Eye (tissue), 1 donor: ENCODE results near the gene TPRKB.
"Not testable (repeated sequence)": the region's sequence is repeated elsewhere in the genome, so short reads cannot be mapped to it uniquely, and the experiment has no call there.

Experiments used
- DNase-seq: peaks from one replicate; pipeline ENCODE4 v3.0.0-alpha.2; 2015

The TPRKB gene

GRCh38 chr2:73736855-73737779 is at the start of gene TPRKB:
Gene TPRKB, minus strand, starts transcription at chr2:73737345. Its CDS starts 2,776 bp downstream, at chr2:73734569.
- peak; percentile 99 for DNase-seq

- DNase-seq: not testable (repeated sequence)
Measured at GRCh38 chr2:73783883-73784282, 46.7 kb upstream of the TPRKB start, which contains the start of gene C2orf78. Gene C2orf78, plus strand, starts transcription at chr2:73784183. Its CDS starts 127 bp downstream, at chr2:73784310.

GRCh38 chr2:73783402-73783801 is 46.3 kb upstream of the TPRKB start:
- DNase-seq: not testable (repeated sequence)

DNA sequence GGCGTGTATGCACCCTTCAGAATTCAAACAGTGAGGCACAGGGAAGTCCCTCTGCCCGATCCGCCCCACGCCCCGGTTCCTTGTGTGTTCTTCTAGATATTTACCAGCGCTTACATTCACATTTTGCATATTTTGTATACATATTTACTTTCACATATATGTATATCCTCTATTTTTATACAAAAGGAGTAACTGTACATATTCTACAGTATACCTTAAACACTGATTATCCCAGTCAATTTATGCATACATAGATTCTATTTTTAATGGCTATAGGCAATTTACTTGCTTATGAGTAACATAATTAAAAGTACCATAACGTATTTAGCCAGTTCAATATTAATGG is 43.1 kb upstream of the TPRKB start:
- DNase-seq: no peak

- peak; percentile 99 for DNase-seq
Measured at GRCh38 chr2:73779467-73780236, 42.5 kb upstream of the TPRKB start, which contains the start of gene DUSP11. Gene DUSP11, minus strand, starts transcription at chr2:73780103. Its CDS starts 129 bp downstream, at chr2:73779974.

DNA sequence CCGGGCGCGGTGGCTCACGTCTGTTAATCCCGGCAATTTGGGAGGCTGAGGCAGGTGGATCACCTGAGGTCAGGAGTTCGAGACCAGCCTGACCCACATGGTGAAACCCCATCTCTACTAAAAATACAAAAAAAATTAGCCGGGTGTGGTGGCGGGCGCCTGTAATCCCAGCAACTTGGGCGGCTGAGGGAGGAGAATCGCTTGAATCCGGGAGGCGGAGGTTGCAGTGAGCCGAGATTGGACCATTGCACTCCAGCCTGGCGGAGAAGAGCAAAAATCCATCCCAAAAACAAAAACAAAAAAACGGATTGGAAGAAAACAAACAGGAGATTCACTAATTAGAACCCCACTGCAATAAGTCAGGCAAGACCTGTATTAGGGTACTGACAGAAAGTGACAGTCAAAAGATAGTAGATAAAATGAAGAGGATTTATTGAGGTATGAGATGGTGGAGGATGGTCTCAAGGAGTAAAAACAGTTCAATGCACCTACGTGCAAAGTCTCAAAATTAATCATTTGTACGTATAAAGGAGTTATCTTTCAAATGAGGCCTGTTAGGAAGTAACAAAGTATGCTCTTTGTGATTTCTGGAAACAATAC is 41.8 kb upstream of the TPRKB start:
- DNase-seq: not testable (repeated sequence)

DNA sequence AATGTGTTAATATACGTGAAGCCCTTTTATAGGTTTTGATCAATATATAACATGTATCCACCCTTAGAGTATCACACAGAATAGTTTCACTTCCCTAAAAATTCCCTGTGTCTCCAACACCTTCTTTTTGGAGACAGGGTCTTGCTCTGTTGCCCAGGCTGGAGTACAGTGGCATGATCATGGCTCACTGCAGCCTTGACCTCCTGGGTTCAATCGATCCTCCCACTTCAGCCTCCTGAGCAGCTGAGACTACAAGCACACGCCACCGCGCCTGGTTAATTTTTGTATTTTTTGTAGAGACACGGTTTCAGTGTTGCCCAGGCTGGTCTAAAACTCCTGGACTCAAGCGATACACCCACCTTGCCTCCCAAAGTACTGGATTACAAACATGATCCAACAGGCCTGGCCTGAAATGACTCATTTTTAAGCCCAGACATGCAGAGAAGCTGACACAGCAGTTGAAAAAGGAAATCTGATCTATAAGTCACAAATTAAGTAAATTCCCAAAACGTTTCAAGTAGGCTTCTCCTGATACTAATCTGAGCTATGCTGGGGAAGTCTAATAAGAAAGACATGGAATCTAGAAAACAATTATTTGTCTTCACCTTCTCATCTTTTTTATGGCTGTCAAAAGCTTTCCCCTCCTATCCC is 39.8 kb upstream of the TPRKB start:
- DNase-seq: no peak

- no peak for DNase-seq
Measured at GRCh38 chr2:73776381-73776780, 39.2 kb upstream of the TPRKB start.

DNA sequence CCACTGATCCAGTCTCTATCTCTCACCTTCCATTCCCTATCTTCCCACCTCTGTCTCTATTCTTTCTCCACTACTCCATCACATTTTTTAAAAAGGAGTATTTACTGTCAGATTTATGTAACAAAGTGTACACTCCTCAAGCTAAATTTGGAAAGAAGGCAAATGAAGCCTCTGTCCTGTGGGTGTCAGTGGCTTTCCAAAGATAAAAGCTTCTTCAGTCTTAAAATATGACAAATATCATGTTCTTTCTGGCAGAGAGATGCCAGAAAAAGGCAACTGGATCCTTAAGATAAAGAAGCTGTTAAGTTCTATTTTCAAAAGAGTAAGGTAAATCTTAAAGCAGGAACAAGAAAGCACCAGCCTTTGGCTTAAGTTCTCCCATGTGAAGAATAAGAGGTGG is 35.7 kb upstream of the TPRKB start:
- DNase-seq: no peak

GRCh38 chr2:73770725-73771124 is 33.6 kb upstream of the TPRKB start:
- DNase-seq: no peak

DNA sequence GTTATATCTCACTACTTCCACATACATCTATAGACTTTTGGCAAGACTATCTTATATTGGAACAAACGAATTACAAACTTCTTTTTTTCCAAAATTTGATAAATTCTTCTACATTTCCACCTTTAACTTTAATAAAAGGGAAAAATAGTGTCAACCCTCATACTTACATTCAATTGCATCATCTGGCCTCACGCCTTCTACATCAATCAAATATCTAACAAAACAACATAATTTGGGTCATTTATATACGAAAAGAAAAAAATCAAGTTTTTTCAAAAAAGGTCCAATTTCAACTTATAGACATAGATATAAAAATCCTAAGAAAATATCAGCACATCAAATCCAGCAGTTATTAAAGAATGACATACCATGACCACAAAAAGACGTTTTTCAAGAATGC is 29.8 kb upstream of the TPRKB start:
- no peak for DNase-seq

DNA sequence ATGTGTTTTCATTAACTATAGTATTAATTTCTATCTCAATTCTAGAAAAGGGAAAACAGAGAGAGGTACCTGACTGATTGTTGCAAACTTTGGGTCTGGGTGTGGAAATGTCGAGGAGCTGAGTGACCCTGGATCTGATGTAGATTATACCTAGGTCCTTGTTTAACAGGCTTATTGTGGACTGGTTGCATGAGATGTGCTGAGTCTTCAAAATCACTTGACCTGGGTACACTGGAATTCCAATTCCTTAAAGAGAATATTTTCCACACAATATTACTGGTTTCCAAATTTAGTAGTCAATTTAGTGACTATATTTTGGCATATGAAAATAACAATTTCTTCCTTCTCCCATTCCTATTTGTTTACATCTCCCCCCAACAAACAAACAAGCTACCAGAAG is 29.2 kb upstream of the TPRKB start:
- no peak for DNase-seq

GRCh38 chr2:73764945-73765344 is 27.8 kb upstream of the TPRKB start:
- DNase-seq: no peak

GRCh38 chr2:73762571-73762970 is 25.4 kb upstream of the TPRKB start:
- no peak for DNase-seq

GRCh38 chr2:73759904-73760303 is 22.8 kb upstream of the TPRKB start:
- DNase-seq: no peak

GRCh38 chr2:73759285-73759764 is 22.2 kb upstream of the TPRKB start:
- DNase-seq: no peak

DNA sequence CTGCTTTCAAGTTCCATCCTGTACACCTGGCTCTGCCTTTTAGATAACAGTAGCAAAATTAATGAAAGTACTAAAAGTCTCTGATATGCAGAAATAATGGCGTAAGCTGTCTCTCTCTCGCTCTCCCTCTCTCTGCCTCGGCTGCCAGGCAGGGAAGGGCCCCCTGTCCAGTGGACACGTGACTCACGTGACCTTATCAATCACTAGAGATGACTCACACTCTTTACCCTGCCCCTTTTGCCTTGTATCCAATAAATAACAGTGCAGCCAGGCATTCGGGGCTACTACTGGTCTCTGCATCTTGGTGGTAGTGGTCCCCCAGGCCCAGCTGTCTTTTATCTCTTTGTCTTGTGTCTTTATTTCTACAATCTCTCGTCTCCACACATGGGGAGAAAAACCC is 17.2 kb upstream of the TPRKB start:
- not testable (repeated sequence) for DNase-seq

GRCh38 chr2:73749314-73749713 is 12.2 kb upstream of the TPRKB start:
- no peak for DNase-seq

DNA sequence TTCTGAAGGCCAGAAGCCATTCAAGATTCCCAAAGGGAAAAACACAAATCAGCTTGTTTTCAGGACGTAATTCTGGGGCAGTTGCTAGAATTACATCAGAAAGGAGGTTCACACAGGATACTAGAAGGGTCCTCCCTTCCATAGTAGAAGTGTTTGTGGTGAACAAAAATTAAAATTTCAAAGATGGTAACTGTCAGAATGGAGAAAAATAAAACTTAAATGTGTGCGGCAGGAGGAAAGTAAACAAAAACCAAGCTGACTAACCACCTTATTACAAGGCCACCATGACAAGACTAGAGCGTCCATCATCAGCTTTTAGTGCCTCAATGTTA is 9.7 kb upstream of the TPRKB start:
- DNase-seq: no peak

DNA sequence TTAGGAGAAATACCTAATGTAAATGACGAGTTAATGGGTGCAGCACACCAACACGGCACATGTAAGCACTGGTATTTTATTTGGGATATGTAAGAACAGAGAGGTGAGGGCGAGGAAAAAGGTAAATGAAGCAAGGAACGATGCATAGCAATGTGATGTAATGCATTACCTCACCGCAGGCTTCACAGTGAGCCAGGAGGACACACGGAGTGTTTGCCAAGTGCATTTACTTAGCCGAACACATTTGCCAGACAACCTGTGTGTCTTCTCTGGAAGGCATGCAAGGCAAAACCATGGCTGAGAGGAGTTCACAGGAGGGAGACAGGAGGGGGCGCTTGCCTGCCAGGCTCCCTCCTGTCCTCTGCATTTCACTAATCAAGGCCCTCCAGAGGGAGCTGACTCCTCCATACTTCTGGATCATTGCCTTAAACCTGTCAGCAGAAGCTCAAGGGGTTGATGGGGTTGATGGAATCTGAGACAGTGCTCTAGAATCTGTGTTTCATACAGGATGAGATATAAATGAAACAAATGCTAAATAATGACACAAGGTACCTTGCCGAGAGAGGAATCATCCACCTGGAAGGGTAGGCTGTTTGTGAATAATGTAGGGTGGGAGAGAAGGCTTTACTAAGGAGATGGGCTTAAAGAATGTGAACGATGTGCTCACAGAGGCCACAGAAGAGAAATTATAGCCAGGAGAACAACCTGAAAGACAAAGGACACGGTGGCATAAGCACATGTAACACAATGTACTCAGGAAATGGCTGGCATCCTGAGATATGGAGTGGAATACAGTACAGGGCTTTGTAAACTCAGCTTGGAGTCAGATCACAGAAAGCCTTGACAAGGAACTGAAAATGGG is 9.1 kb upstream of the TPRKB start:
- no peak for DNase-seq

DNA sequence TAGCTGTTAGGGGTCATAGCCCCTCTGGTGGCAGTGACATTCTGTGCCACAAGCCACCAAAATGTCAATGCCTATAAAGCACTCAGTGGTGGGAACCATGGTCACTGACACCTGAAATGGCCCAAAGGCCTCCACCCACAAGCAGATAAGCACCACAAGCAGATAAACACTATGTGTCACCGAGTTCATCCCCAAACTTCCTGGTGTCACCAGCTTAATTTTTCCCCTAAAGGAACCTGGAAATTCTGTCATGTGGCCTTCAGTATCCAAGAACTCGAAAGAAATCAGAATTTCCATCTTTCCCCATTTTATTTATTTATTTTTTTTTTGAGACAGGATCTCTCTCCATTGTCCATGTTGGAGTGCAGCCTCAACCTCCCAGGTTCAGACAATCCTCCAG is 3.6 kb upstream of the TPRKB start:
- DNase-seq: no peak

DNA sequence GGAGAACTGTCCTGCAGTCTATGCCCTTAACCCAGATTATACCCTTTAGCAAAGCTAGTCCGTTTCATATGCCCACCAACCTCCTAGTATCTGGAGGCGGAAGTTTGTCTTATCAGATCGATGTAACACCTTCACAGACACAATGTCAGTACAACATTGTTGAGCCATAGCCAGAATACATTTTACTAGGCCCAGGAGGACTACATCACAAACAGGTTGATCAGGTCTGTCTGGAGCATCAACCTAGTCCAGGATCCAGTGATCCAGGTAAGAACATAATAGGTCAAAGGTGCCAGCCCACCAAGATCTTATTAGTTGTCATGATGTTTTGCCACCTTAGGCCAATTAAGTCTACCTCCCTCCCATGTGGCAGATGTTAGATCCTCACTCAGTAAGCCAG is 2.0 kb upstream of the TPRKB start:
- no peak for DNase-seq
